Measurements from ENCODE around the gene OCA2.

Gene OCA2

GRCh38 chr15:27866505-27867165 is 232.5 kb downstream of the OCA2 start:
- H3K4me3 ChIP-seq (ENCODE audit: low read depth, low read length) = no peak overlapping the region
- no peak for TF ChIP-seq CTCF (IDR thresholded peaks at IDR 0.05; ENCODE audit: low read depth, low read length, missing control alignments)
- DNase-seq (ENCODE audit: low read depth) = no peak

DNA sequence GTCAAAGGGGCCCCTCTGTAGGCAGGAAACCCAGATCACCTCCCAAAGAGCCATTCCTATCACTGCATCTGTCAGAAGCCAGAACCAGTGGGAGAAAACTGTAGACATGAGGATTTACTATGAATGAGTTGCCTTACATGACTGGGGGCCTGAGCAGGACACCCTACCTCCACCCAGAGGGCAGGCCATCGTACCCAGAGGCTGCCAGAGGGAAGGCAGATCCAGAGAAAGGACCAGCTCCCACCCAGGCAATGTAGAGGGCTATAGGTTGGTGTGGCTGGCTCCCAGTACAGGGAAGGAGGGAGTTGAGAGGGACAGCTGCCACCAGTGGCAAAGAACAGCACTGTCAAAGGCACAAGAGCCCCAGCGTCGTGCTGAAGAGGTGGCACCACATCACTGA is 233.2 kb downstream of the OCA2 start:
- no peak for DNase-seq (ENCODE audit: low read depth)
- TF ChIP-seq CTCF (IDR thresholded peaks at IDR 0.05; ENCODE audit: low read depth, low read length, missing control alignments) = no peak
- H3K4me3 ChIP-seq (ENCODE audit: low read depth, low read length) = no peak overlapping the region

DNA sequence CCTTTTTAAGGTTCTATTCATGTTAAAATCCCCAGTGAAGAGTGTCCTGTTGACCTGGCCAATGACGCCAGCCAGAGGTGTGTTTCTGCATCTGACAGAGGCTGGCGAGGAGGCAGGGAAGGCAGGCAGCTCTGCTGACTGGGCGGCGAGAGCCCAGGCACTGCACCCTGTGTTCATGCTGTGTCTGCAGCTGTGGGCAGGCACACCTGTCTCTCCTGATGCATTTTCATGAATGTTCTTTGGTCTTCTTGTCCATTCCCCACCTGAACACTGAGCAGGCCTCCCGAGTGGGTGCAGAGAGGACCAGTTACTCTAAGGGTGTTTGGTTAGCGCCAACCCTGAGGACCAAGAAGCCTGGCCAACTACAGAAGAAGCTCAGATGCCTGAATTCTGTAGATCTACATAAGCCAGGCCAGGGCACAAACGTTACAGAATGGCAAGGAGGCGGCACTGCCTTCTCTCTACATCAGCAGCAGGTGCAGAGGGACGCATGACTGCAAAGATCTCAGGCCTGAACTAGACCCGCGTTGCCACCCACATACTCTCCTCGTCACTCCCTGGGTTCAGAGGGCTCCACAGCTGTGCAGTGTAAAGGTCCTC is 233.7 kb downstream of the OCA2 start:
- DNase-seq (ENCODE audit: low read depth) = no peak
- no peak for TF ChIP-seq CTCF (IDR thresholded peaks at IDR 0.05; ENCODE audit: low read depth, low read length, missing control alignments)
- no peak overlapping the region for H3K4me3 ChIP-seq (ENCODE audit: low read depth, low read length)

DNA sequence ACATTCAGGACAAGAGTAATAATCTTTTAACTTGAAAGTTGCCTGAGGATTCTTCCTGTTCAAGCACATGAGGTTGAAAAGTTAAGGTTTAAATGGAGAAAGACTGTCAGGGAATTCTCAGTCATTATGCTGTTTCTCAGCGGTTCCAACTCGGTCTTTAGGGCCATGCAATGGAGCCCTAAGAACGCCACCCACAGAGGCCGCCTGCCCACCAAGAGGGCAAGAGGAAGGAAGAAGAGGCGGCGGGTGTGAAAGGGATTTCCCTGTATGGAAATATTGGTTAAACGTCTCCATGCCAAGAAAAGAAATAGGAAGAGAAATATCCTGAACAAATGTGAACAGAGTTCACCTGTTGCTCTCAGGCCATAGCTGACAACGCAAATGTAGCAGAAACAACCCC is 234.4 kb downstream of the OCA2 start:
- no peak for TF ChIP-seq CTCF (IDR thresholded peaks at IDR 0.05; ENCODE audit: low read depth, low read length, missing control alignments)
- no peak for DNase-seq (ENCODE audit: low read depth)
- H3K4me3 ChIP-seq (ENCODE audit: low read depth, low read length) = no peak overlapping the region

DNA sequence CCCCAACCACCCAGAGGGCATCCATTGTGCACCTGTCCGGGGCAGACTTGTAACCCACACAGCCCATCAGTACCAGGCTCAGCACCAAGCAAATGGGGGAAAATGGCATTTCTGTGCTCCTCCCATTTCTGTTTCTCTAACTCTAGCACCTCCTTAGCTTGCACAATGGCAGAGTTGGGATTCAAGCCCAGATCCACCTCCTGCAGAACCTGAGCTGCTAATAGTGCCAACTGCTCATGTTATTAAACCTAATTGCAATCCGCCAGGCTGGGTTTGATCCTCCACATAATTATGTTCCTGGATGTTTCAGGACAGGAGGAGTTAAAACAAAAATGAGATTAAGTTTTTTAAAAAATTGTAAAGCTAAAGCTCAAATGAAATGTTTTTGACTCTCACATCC is 235.0 kb downstream of the OCA2 start:
- TF ChIP-seq CTCF (IDR thresholded peaks at IDR 0.05; ENCODE audit: low read depth, low read length, missing control alignments) = no peak
- H3K4me3 ChIP-seq (ENCODE audit: low read depth, low read length) = no peak overlapping the region
- no peak for DNase-seq (ENCODE audit: low read depth)

- no peak overlapping the region for H3K4me3 ChIP-seq (ENCODE audit: low read depth, low read length)
- TF ChIP-seq CTCF (IDR thresholded peaks at IDR 0.05; ENCODE audit: low read depth, low read length, missing control alignments) = no peak
- DNase-seq (ENCODE audit: low read depth) = no peak
Measured at GRCh38 chr15:27863000-27863399, 236.1 kb downstream of the OCA2 start.

- no peak for DNase-seq (ENCODE audit: low read depth)
- H3K4me3 ChIP-seq (ENCODE audit: low read depth, low read length) = no peak overlapping the region
- TF ChIP-seq CTCF (IDR thresholded peaks at IDR 0.05; ENCODE audit: low read depth, low read length, missing control alignments) = no peak
Measured at GRCh38 chr15:27861171-27861570, 237.9 kb downstream of the OCA2 start.

All from GM12864 (cell line).